HG02642 (cell line): Measurements from ENCODE around the gene THBS2.

Experiments
- ATAC-seq: cut with Tn5 transposase; IDR thresholded peaks from one replicate; pipeline ENCODE4 v1.9.1; 2021; ENCODE audit warnings: mild to moderate bottlenecking; ENCODE audit not compliant: unreplicated experiment, poor library complexity

Gene THBS2

GRCh38 chr6:169170583-169170955 lies 83.1 kb downstream of the THBS2 start:
- no peak for ATAC-seq

DNA sequence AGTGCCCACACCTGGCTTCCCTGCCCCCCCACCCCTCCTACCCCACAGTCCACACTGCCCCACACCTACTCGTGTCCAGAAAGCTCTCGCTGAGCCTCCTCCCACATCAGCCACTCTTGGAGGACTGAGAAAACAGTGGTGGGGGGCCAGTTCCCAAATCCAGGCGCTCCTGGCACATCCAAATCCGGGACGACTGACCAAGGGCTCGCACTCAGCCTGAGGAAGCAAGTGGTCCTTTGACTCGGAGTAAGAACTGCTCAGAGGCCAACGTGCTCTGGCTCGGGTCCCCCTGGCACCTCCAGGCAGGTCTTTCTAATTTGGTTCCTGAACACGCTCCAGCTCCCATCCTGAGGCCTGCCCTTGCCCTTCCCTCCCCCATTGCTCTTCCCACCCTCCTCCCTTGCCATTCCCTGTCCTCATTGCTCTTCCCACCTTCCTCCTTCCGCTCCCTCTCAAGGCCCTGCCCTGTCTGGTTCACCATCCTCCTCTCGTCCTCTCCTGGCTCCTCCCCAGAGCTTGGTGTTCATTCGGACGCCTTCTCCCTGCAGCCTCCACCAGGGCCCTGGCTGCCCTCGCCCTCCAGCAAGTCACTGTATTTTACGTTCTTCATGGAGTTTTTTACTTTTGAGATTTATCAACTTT lies 83.6 kb downstream of the THBS2 start:
- ATAC-seq = no peak

DNA sequence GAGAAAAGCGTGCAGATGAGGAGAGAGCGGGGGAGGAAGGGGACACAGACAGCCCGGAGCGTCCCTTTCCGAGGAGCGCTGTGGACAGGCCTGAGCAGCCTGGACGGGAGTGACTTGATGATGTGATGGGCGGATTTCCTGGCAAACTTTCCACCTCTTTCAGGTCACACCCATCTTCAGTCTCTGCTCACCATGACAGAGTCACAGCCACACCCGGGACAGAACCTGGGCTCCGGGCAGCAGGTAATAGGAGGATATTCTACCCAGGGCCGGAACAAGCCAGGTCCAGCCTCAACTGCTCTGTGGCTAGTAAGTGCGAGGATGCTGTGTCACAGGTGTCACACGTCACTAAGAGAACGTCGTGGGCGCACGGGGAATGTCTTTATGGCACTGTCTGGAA lies 84.3 kb downstream of the THBS2 start:
- no peak for ATAC-seq

DNA sequence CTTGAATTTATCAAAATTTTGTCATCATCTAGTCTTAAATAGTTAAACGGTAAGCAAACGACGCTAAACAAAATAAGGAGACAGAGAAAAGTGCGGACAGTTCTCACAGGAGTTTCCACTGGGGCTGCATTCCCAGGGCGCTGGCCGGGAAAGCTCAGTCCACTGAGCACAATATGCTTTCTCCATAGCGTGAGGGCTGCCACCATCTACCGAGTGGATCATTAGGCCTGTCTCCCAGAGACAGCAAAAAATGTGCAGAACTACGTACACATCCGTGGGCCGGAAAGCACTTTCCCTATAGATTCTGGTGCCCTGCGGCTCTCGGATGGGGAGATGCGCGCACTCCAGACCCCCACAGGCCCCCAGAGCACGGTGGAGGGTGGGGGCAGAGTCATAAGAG lies 84.9 kb downstream of the THBS2 start:
- no peak for ATAC-seq

- no peak for ATAC-seq
Observed at GRCh38 chr6:169168302-169168630, 85.4 kb downstream of the THBS2 start.

DNA sequence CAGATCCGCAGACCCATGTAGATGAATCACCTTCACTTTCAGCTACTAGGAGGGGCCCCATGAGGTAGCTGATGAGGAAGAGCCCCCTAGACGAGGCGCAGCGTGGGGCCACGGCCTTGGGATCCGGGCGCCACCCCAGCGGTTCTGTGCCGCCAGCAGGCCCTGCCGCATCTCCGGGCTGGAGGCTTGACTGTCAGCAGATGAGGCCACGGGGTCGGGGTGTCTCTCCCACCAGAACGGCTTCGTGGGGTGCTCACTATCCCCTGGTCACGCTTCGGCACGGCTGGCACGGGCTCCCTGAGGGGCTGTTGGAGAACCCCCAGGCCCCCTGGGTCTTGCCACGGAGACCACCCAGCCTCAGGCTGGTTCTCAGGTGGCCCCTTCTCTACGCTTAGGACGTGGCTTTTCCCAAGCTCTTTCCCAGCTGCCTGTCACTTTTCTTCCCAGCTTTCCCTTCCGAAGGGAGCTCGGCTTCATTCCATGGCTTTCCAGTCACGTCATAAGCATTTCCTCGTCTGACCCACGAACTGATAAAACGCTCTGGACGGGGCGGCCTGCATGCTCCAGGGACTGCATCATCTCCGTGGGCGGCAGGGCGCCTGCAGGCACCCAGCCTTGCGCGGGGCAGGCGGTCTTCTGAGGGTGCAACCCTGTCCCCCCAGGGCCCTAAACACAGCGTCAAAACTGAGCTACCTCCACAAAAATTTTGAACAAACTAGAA lies 85.9 kb downstream of the THBS2 start:
- ATAC-seq = no peak

- no peak for ATAC-seq
Observed at GRCh38 chr6:169166896-169167580, 86.6 kb downstream of the THBS2 start.
